HUES64 (cell line): Measurements from ENCODE around the gene CSNK1A1.
"Not testable (repeated sequence)": the region's sequence is repeated elsewhere in the genome, so short reads cannot be mapped to it uniquely, and the experiment has no call there.

Experiments
- H3K27ac ChIP-seq: 2 replicates; pipeline ENCODE4 v1.7.0; 2013; ENCODE audit warnings: low read depth, low read length, inconsistent platforms
- H3K27me3 ChIP-seq: 2 replicates; pipeline ENCODE4 v1.6.1; 2013; ENCODE audit warnings: mild to moderate bottlenecking, low read length; ENCODE audit not compliant: insufficient read depth
- H3K36me3 ChIP-seq: 2 replicates; pipeline ENCODE4 v1.6.1; 2013; ENCODE audit warnings: mild to moderate bottlenecking, low read length; ENCODE audit not compliant: insufficient read depth
- H3K4me1 ChIP-seq: 2 replicates; pipeline ENCODE4 v1.6.1; 2013; ENCODE audit warnings: mild to moderate bottlenecking, low read length, moderate library complexity; ENCODE audit not compliant: insufficient read depth
- H3K4me3 ChIP-seq: 2 replicates; pipeline ENCODE4 v1.5.1; 2013; ENCODE audit warnings: mild to moderate bottlenecking, low read length, moderate library complexity
- H3K9ac ChIP-seq: 2 replicates; pipeline ENCODE4 v1.6.1; 2013; ENCODE audit warnings: mild to moderate bottlenecking, low read depth, low read length
- H3K9me3 ChIP-seq: 2 replicates; pipeline ENCODE4 v1.6.1; 2013; ENCODE audit warnings: low read depth, low read length; ENCODE audit not compliant: insufficient read depth
- WGBS: fragments of 150-250, 120-280 bp; methylation state at CpG from one replicate; pipeline ENCODE4 v1.1.7; 2013; ENCODE audit warnings: missing lambda C conversion rate; 5-methylcytosine and 5-hydroxymethylcytosine counted together

CSNK1A1 gene

DNA sequence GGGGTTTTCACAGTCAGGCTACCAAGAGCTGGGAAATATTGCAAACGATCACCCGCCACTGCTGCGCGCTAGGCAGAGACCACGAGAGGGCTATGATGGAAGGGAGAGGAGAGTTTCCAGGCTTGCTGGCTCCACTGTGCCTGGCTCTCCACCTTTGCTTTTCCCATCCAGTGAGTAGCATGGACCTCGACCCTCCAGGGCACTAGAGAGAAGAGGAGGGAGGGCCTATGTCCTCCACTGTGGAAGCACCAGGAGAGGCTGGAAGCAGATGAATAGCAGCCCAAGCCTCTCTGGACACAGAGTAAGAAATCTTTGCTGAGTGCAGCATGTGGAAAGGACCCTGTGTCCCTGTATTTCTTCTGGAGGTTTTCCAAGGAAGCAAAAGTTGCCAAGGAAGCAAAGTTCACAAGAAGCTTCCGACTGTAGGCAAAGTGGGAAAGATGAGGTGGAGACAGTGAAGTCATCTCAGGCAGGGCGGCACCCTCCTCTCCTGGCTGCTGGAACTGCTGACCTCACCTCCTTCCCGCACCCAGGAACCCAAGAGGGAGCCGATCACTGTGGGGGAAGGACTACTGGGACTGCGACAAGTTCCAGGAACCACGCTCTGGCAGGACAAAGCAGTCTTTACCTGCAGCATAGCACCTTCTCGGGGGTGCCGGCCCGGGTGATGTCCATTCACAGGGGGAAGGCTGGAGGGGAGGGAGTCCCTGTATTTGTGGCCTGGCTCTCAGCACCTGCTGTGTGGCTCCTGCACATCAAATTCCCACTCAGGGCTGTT is 79.6 kb downstream of the CSNK1A1 start:
- H3K36me3 ChIP-seq = no peaks in the 10 kb centered on the region
- no peak overlapping the region for H3K27ac ChIP-seq
- no peak overlapping the region for H3K4me3 ChIP-seq
- no peak overlapping the region for H3K9ac ChIP-seq
- no peaks in the 10 kb centered on the region for H3K9me3 ChIP-seq
- WGBS = 85% methylated on average over 15 of the region's 15 CpGs
- peaks cover 5% of the 10 kb centered on the region; the same call in 1 of the 2 replicates for H3K4me1 ChIP-seq
- H3K27me3 ChIP-seq = no peaks in the 10 kb centered on the region

DNA sequence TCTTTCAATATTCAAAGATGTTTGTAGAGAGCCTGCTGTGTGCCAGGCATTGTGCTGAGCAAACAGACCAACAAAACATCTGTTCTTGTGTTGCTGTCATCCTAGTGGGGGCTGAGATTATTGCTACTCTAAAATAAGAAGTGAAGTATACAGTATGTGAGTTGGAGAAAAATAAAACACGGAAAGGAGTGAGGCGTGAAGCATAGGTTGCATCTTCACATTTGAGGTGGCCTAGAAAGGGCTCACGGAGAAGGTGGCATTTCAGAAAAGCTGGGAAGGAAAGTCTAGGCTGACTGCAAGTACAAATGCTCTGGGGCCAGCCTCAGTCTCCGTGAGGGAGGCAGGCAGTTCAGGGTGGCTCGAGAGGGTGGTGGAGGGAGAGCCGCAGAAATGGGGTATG is 80.3 kb downstream of the CSNK1A1 start:
- Histone ChIP-seq H3K27ac (no peak overlapping the region), H3K4me1 (peaks cover 4% of the 10 kb centered on the region; the same call in 1 of the 2 replicates), H3K9me3 (no peaks in the 10 kb centered on the region), H3K4me3 (no peak overlapping the region), H3K36me3 (no peaks in the 10 kb centered on the region), H3K27me3 (no peaks in the 10 kb centered on the region), H3K9ac (no peak overlapping the region)
- 87% methylated on average over 6 of the region's 6 CpGs for WGBS

DNA sequence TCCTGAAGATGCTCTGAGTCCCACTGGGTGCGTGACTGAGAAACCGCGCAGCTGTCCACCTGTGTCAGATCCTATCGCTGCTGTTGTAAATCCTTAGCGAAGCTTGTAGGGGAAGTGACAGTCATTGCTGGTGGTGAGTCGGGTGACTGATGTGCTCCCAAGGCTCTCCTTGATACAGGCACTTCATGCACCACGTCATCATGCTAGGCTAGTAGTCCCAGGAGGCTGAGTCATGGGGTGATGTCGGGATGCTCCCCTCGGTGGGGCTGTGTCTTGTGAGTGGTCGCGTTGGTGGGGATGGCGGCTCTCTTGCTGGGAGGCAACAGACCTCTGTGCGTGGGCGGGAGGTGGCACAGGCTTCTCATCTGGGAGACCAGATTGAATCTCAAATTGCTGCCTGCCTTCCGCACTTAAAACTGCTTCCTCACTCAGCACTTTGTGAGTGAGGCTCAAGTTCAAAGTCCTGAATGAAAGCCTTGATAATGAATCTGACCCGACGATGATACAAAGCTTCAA is 84.7 kb downstream of the CSNK1A1 start:
- H3K4me3 ChIP-seq = no peak overlapping the region
- WGBS = 79% methylated on average over 17 of the region's 17 CpGs
- no peak overlapping the region for H3K9ac ChIP-seq
- no peaks in the 10 kb centered on the region; the same call in 1 of the 2 replicates for H3K4me1 ChIP-seq
- H3K27ac ChIP-seq = no peak overlapping the region
- H3K27me3 ChIP-seq = no peaks in the 10 kb centered on the region
- H3K36me3 ChIP-seq = no peaks in the 10 kb centered on the region
- no peaks in the 10 kb centered on the region for H3K9me3 ChIP-seq

GRCh38 chr5:149464796-149465489 is 86.3 kb downstream of the CSNK1A1 start:
- no peaks in the 10 kb centered on the region; the same call in 1 of the 2 replicates for H3K4me1 ChIP-seq
- H3K27me3 ChIP-seq = no peaks in the 10 kb centered on the region
- 89% methylated on average over 8 of the region's 8 CpGs for WGBS
- H3K36me3 ChIP-seq = no peaks in the 10 kb centered on the region
- H3K27ac ChIP-seq = no peak overlapping the region
- no peak overlapping the region for H3K4me3 ChIP-seq
- H3K9me3 ChIP-seq = no peaks in the 10 kb centered on the region
- no peak overlapping the region for H3K9ac ChIP-seq

DNA sequence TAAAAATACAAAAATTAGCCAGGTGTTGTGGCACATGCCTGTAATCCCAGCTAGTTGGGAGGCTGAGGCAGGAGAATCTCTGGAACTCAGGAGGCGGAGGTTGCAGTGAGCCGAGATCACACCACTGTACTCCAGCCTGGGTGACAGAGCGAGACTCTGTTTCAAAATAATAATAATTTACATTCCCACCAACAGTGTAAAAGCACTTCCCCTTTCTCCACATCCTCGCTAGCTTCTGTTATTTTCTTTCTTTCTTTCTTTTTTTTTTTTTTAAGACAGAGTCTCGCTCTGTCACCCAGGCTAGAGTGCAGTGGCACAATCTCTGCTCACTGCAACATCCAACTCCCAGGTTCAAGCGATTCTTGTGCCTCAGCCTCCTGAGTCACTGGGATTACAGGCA is 89.3 kb downstream of the CSNK1A1 start:
- H3K9ac ChIP-seq, H3K9me3 ChIP-seq, H3K4me1 ChIP-seq, H3K4me3 ChIP-seq, H3K27ac ChIP-seq, H3K27me3 ChIP-seq, H3K36me3 ChIP-seq: not testable (repeated sequence)
- 95% methylated on average over 6 of the region's 6 CpGs for WGBS

DNA sequence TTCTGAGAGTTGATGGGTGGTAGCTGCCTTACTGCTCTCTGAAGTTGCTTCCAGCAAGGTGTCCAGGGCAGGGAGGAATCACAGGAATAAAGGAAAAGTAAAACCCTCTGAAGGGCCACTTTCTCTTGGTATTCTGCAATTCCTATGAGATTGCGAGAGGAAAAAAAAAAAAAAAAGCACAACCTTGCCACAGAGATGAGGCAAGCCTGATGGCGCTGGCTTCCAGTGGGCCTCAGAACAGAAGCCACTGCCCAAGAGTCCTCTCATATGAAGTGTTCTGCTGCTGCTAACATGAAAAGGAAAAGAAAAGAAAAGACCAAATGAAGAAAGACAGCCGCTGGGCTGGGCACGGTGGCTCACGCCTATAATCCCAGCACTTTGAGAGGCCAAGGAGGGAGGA is 91.3 kb downstream of the CSNK1A1 start:
- 85% methylated on average over 5 of the region's 5 CpGs for WGBS
- no peaks in the 10 kb centered on the region for H3K36me3 ChIP-seq
- H3K27me3 ChIP-seq = no peaks in the 10 kb centered on the region
- H3K4me1 ChIP-seq = peaks cover 3% of the 10 kb centered on the region; the same call in 1 of the 2 replicates
- no peaks in the 10 kb centered on the region for H3K9me3 ChIP-seq
- H3K9ac ChIP-seq = no peak overlapping the region
- no peak overlapping the region for H3K27ac ChIP-seq
- H3K4me3 ChIP-seq = no peak overlapping the region

DNA sequence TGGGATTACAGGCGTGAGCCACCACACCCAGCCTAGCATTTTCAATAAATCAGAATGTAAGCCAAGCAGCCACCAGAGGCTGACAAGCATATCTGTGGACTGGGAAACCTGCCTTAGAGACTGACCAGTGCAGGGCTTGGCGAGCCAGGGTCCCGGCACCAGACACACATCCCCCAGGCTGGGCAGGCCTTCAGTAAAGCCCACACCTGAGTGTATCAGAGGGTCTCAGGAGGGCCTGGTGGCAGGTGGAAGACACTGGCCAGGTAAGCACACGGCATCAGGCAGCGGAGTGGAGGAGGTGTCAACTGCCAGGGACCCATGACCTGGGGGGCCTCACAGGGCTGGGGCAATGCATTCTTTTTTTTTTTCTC is 93.9 kb downstream of the CSNK1A1 start:
- WGBS = 95% methylated on average over 5 of the region's 5 CpGs
- H3K4me1 ChIP-seq = peaks cover 13% of the 10 kb centered on the region; the same call in 1 of the 2 replicates

DNA sequence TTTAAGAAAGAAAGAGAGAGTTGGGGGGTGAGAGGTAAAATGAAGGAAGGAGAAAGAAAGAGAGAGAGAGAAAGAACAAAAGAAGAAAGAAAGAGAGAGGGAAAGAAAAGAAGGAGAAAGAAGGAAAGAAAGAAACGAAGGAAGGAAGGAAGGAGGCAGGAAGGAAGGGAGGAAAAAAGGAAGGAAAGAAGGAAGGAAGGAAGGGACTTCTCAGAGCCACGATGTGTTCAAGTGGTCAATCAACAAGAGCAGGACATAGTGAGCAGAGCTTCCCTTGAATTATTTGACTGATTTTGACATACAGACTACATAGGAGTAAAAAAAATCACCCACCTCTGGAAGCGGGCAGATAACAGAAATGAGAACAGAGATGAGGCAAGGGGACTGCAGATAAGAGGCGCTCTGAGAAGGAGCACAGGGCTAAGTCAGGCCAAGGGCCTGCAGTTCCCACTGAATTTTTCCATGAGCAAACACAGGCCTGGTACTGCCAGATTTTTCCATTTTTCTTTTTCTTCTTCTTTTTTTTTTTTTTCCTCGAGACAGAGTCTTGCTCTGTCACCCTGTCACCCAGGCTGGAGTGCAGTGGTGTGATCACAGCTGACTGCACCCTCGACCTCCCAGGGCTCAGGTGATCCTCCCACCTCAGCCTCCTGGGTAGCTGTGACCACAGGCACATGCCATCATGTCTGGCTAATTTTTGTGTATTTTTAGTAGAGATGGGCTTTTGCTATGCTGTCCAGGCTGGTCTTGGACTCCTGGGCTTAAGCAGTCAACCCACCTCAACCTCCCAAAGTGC is 94.4 kb downstream of the CSNK1A1 start:
- Histone ChIP-seq H3K4me3 (no peak overlapping the region), H3K4me1 (peaks cover 15% of the 10 kb centered on the region; the same call in 1 of the 2 replicates), H3K27me3 (no peaks in the 10 kb centered on the region), H3K27ac (no peak overlapping the region), H3K36me3 (no peaks in the 10 kb centered on the region), H3K9me3 (no peaks in the 10 kb centered on the region), H3K9ac (no peak overlapping the region)
- WGBS = 89% methylated on average over 6 of the region's 6 CpGs

More for the DNA sequence above, 93.9 kb downstream of the CSNK1A1 start:
- no peaks in the 10 kb centered on the region for H3K27me3 ChIP-seq
- no peak overlapping the region for H3K27ac ChIP-seq
- H3K36me3 ChIP-seq = no peaks in the 10 kb centered on the region
- no peaks in the 10 kb centered on the region for H3K9me3 ChIP-seq
- no peak overlapping the region for H3K9ac ChIP-seq
- H3K4me3 ChIP-seq = no peak overlapping the region

DNA sequence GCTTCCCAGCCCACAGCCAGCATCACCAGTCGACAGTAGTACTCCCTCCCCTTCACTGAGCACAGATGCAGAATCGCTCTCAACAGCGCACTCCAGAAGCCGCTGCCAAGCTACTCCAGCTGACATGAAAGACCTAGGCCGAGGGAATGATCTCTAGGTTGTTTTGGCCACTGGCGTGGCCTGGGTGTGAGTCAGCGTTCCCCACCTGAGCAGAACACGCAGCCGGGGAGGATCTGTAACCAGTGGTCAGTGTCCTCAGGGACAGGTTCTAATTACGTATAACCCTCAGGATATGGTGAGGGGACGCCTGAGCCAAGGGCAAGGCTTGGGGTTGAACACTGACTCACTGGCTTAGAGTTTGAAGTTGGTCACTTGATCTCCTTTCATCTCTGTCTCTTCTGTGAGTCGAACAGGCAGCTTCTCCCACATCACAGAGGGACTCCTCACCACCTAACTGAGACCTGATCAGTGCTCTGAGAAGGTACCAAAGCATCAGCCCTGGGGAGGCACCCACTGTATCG is 95.3 kb downstream of the CSNK1A1 start:
- H3K27me3 ChIP-seq = no peaks in the 10 kb centered on the region
- WGBS = 84% methylated on average over 13 of the region's 13 CpGs
- H3K27ac ChIP-seq = no peak overlapping the region
- no peak overlapping the region for H3K9ac ChIP-seq
- H3K9me3 ChIP-seq = no peaks in the 10 kb centered on the region
- H3K4me1 ChIP-seq = peaks cover 15% of the 10 kb centered on the region; the same call in 1 of the 2 replicates
- H3K4me3 ChIP-seq = no peak overlapping the region
- no peaks in the 10 kb centered on the region for H3K36me3 ChIP-seq

GRCh38 chr5:149453618-149454415 is 97.4 kb downstream of the CSNK1A1 start:
- H3K4me1 ChIP-seq = peaks cover 19% of the 10 kb centered on the region
- H3K4me3 ChIP-seq = no peak overlapping the region
- H3K9me3 ChIP-seq = no peaks in the 10 kb centered on the region
- WGBS = 84% methylated on average over 10 of the region's 10 CpGs
- no peak overlapping the region for H3K9ac ChIP-seq
- peak overlapping the region; percentile 55; the same call in 1 of the 2 replicates for H3K27ac ChIP-seq
- no peaks in the 10 kb centered on the region for H3K27me3 ChIP-seq
- H3K36me3 ChIP-seq = no peaks in the 10 kb centered on the region
